GM18867 (cell line): ENCODE results near the gene RIC8B.

ENCODE experiments used
- ATAC-seq: cut with Tn5 transposase; IDR thresholded peaks from one replicate; pipeline ENCODE4 v1.9.1; 2021; ENCODE audit warnings: mild to moderate bottlenecking, moderate library complexity; ENCODE audit not compliant: unreplicated experiment

Gene RIC8B

DNA sequence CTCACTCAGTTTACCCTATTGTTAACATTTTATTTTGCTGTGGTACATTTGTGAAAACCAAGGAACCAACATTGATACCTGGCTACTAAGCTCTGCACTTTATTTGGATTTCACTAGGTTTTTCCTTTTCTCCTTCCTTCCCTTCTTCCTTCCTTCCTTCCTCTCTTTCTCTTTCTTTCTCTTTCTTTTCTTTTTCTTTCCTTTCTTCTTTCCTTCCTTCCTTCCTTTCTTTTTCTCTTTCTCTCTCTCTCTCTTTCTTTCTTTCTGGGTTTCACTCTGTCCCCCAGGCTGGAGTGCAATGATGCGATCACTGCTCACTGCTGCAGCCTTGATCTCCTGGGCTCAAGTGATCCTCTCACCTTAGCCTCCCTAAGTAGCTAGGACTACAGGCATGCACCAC lies 152.2 kb downstream of the RIC8B start:
- ATAC-seq, result no peak

DNA sequence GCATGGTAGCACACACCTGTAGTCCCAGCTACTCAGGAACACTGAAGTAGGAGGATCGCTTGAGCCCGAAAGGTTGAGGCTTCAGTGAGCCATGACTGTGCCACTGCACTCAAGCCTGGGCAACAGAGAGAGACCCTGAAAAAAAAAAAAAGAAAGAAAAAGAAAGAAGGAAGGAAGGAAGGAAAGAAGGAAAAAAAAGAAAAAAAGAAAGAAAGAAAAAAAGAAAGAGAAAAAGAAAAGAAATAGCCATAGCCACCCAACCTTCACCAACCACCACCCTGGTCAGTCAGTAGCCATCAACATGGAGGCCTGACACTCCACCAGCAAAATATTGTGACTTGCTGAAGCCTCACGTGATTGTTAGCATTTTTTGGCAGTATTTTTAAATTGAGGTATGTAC lies 159.8 kb downstream of the RIC8B start:
- ATAC-seq, result no peak
